GM23338 (cell line): Measurements from ENCODE around the gene FRAS1. TPM values are rescaled to one million over a fixed set of nuclear protein-coding genes. Genes with fewer than 3 reads are reported as not detected.

Source experiments
- ATAC-seq: fragments of 200-7000 bp; cut with Tn5 transposase; 3 replicates; pipeline ENCODE4 v1.9.1; 2020
- DNase-seq: peaks from one replicate; pipeline ENCODE4 v3.0.0-alpha.2; 2015; ENCODE audit warnings: low spot score
- H2AFZ ChIP-seq: fragments of 200-600 bp; sonication (generic); 2 replicates; pipeline ENCODE4 v1.8.0; 2016; ENCODE audit warnings: antibody characterized with exemption, mild to moderate bottlenecking, moderate library complexity
- H3F3A ChIP-seq: fragments of 200-600 bp; sonication (generic); replicated peaks from 2 replicates; pipeline ENCODE4 v1.8.0; 2017; ENCODE audit warnings: antibody characterized with exemption, mixed run types, low read depth
- H3K27ac ChIP-seq: fragments of 200-600 bp; sonication (generic); 2 replicates; pipeline ENCODE4 v1.6.1; 2016; ENCODE audit warnings: low read depth
- H3K27me3 ChIP-seq: fragments of 200-600 bp; sonication (generic); 2 replicates; pipeline ENCODE4 v1.8.0; 2016; ENCODE audit warnings: mild to moderate bottlenecking, mixed run types, moderate library complexity; ENCODE audit not compliant: insufficient read depth
- H3K36me3 ChIP-seq: fragments of 200-600 bp; sonication (generic); 2 replicates; pipeline ENCODE4 v1.8.0; 2016; ENCODE audit warnings: mild to moderate bottlenecking; ENCODE audit not compliant: insufficient read depth
- H3K4me1 ChIP-seq: fragments of 200-600 bp; sonication (generic); 2 replicates; pipeline ENCODE4 v1.8.0; 2016; ENCODE audit warnings: mild to moderate bottlenecking, moderate library complexity; ENCODE audit not compliant: insufficient read depth
- H3K4me2 ChIP-seq: fragments of 200-600 bp; sonication (generic); 2 replicates; pipeline ENCODE4 v1.7.1; 2017; ENCODE audit warnings: mixed run types
- H3K4me3 ChIP-seq: fragments of 200-600 bp; sonication (generic); 2 replicates; pipeline ENCODE4 v1.6.1; 2016; ENCODE audit warnings: mixed run types
- H3K79me2 ChIP-seq: fragments of 200-600 bp; sonication (generic); replicated peaks from 2 replicates; pipeline ENCODE4 v1.8.0; 2017; ENCODE audit warnings: mild to moderate bottlenecking; ENCODE audit not compliant: insufficient read depth
- H3K9me2 ChIP-seq: fragments of 200-600 bp; sonication (generic); 2 replicates; pipeline ENCODE4 v1.8.0; 2017; ENCODE audit not compliant: insufficient read depth
- H4K20me1 ChIP-seq: fragments of 200-600 bp; sonication (generic); replicated peaks from 2 replicates; pipeline ENCODE4 v1.8.0; 2017; ENCODE audit warnings: mild to moderate bottlenecking; ENCODE audit not compliant: insufficient read depth
- H3K27ac Mint-ChIP-seq: 2 replicates; pipeline ENCODE4 v1.8.0; 2020; ENCODE audit warnings: inconsistent platforms, mild to moderate bottlenecking, moderate library complexity, mixed read lengths
- H3K27me3 Mint-ChIP-seq: 3 replicates; pipeline ENCODE4 v1.8.0; 2022; ENCODE audit warnings: low read depth, mild to moderate bottlenecking, moderate library complexity, mixed read lengths, inconsistent platforms; ENCODE audit not compliant: insufficient read depth, poor library complexity
- H3K36me3 Mint-ChIP-seq: 3 replicates; pipeline ENCODE4 v1.8.0; 2021; ENCODE audit warnings: low read depth, mild to moderate bottlenecking, inconsistent platforms, moderate library complexity, mixed read lengths
- H3K4me1 Mint-ChIP-seq: 3 replicates; pipeline ENCODE4 v1.8.0; 2020; ENCODE audit warnings: mild to moderate bottlenecking, inconsistent platforms, mixed read lengths
- H3K4me3 Mint-ChIP-seq: 3 replicates; pipeline ENCODE4 v1.8.0; 2021; ENCODE audit warnings: moderate library complexity, mild to moderate bottlenecking, inconsistent platforms, mixed read lengths
- H3K9me3 Mint-ChIP-seq: 3 replicates; pipeline ENCODE4 v1.8.0; 2020; ENCODE audit warnings: moderate library complexity, mild to moderate bottlenecking, inconsistent platforms, mixed read lengths
- CTCF ChIP-seq, 2 experiments: fragments of 200-600 bp in 1 of 2; sonication (generic) in 1 of 2; conservative IDR thresholded peaks; 2 replicates each; pipeline versions ENCODE4 v1.5.1 to v1.6.1; 2016 to 2017; ENCODE audit warnings: antibody characterized with exemption in 2 of 2, low read depth in 2 of 2, mild to moderate bottlenecking in 2 of 2, moderate library complexity in 1 of 2
- ZNF462 ChIP-seq: fragments of 250-450 bp; sonication (Bioruptor Pico); IDR thresholded peaks from 2 replicates; pipeline ENCODE4 v1.5.0; 2020; ENCODE audit warnings: mild to moderate bottlenecking, moderate library complexity
- polyA plus RNA-seq: library from polyadenylated mRNA; unstranded; fragments of >200 nt; fragmentation: Nextera tagmentation; extraction: Ambion mirVana; gene quantifications from 2 replicates; pipeline ENCODE4 v1.2.1, GENCODE V29; 2016
- total RNA-seq: library from RNA; depleted of rRNA; stranded (reverse); fragments of >200 nt; shearing (Covaris generic); gene quantifications from 2 replicates; pipeline ENCODE4 v1.2.3, GENCODE V29; 2014

FRAS1 gene
- total and polyA plus RNA-seq, 2 experiments from 2014 or later: 12.4 to 108 TPM

GRCh38 chr4:78396613-78397291 lies 339.6 kb downstream of the FRAS1 start:
- Histone ChIP-seq H3K4me1 (peaks cover 11% of the 10 kb centered on the region), H3K27me3 (no peaks in the 10 kb centered on the region), H3K4me2 (peak overlapping the region; percentile 66), H3K27ac (peak overlapping the region; percentile 2; the same call in 1 of the 2 replicates), H3F3A (no peaks in the 10 kb centered on the region), H3K79me2 (peaks cover 21% of the 10 kb centered on the region; the same call in 1 of the 2 replicates), H2AFZ (no peak overlapping the region), H3K4me3 (peak overlapping the region; percentile 34), H4K20me1 (no peaks in the 10 kb centered on the region; the same call in 1 of the 2 replicates), H3K36me3 (peaks cover 3% of the 10 kb centered on the region; the same call in 1 of the 2 replicates), H3K9me2 (peaks cover 4% of the 10 kb centered on the region; the same call in 1 of the 2 replicates)
- peak overlapping the region; percentile 57 for H3K27ac Mint-ChIP-seq
- peak overlapping the region; percentile 40 for H3K4me3 Mint-ChIP-seq
- H3K27me3 Mint-ChIP-seq: no peaks in the 10 kb centered on the region
- H3K9me3 Mint-ChIP-seq: peaks cover 15% of the 10 kb centered on the region
- peak; percentile 37 for DNase-seq
- H3K36me3 Mint-ChIP-seq: peaks cover 25% of the 10 kb centered on the region
- peak; percentile 71; the same call in 1 of the 2 replicates for TF ChIP-seq ZNF462 (CRISPR knock-in tag)
- no peak for TF ChIP-seq CTCF (conservative IDR thresholded peaks at IDR 0.05; ENCODE audit: low read depth in 2 of 2)
- H3K4me1 Mint-ChIP-seq: peaks cover 20% of the 10 kb centered on the region
- peak; percentile 71 for ATAC-seq
